PFSK-1 (cell line): ENCODE measurements around the gene SCN5A.

Source experiments
- POLR2AphosphoS5 ChIP-seq: IDR thresholded peaks from 2 replicates; pipeline ENCODE4 v1.6.1; 2012; ENCODE audit warnings: low read depth, mild to moderate bottlenecking, control low read depth, low read length, moderate library complexity
- SIN3A ChIP-seq: IDR thresholded peaks from 2 replicates; pipeline ENCODE4 v1.6.1; 2012; ENCODE audit warnings: mild to moderate bottlenecking, low read length, moderate library complexity, borderline replicate concordance; ENCODE audit not compliant: insufficient read depth
- TAF1 ChIP-seq: IDR thresholded peaks from 2 replicates; pipeline ENCODE4 v1.6.1; 2012; ENCODE audit warnings: low read length, control low read depth, borderline replicate concordance; ENCODE audit not compliant: insufficient read depth
- TF ChIP-seq, protein P1 (sequence below), 2 experiments: IDR thresholded peaks; 2 replicates each; pipeline versions ENCODE4 v1.6.1 to v1.8.0; 2011 to 2012; ENCODE audit warnings: low read depth in 2 of 2, low read length in 2 of 2, control low read depth in 1 of 2, inconsistent platforms in 1 of 2, mild to moderate bottlenecking in 1 of 2, moderate library complexity in 1 of 2; ENCODE audit not compliant: insufficient read depth in 1 of 2

DNA sequence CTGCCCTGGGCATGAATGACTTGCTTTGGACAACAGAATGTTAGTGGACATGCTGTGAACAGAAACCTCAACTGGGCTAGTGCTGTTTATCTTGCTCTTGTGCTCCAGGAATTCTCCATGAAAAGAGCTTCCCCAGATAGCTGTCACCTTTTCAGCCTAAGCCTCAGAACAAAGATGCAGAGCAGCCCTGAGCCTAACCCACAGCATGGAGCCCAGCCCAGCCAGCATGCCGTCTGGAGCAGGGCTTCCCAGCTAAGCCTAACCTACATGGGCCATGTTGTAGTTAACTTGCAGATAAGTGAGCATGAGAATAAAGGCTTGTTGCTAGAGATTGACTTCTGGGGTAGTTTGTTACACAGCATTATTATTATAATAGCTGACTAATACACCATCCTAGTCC lies 48.9 kb downstream of the SCN5A start:
- TF ChIP-seq, protein P1, sequence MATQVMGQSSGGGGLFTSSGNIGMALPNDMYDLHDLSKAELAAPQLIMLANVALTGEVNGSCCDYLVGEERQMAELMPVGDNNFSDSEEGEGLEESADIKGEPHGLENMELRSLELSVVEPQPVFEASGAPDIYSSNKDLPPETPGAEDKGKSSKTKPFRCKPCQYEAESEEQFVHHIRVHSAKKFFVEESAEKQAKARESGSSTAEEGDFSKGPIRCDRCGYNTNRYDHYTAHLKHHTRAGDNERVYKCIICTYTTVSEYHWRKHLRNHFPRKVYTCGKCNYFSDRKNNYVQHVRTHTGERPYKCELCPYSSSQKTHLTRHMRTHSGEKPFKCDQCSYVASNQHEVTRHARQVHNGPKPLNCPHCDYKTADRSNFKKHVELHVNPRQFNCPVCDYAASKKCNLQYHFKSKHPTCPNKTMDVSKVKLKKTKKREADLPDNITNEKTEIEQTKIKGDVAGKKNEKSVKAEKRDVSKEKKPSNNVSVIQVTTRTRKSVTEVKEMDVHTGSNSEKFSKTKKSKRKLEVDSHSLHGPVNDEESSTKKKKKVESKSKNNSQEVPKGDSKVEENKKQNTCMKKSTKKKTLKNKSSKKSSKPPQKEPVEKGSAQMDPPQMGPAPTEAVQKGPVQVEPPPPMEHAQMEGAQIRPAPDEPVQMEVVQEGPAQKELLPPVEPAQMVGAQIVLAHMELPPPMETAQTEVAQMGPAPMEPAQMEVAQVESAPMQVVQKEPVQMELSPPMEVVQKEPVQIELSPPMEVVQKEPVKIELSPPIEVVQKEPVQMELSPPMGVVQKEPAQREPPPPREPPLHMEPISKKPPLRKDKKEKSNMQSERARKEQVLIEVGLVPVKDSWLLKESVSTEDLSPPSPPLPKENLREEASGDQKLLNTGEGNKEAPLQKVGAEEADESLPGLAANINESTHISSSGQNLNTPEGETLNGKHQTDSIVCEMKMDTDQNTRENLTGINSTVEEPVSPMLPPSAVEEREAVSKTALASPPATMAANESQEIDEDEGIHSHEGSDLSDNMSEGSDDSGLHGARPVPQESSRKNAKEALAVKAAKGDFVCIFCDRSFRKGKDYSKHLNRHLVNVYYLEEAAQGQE (IDR thresholded peaks at IDR 0.05; ENCODE audit: insufficient read depth in 1 of 2, low read depth in 2 of 2, low read length in 2 of 2), result no peak
- TF ChIP-seq POLR2AphosphoS5 (no peak), SIN3A (no peak), TAF1 (no peak)
